Inflammatory macrophage (primary cell): ENCODE results near the gene RHPN2.
"Not testable (repeated sequence)": the region's sequence is repeated elsewhere in the genome, so short reads cannot be mapped to it uniquely, and the experiment has no call there.

Experiments
- DNase-seq, 2 donors: peaks; one replicate each; pipeline ENCODE4 v3.0.0-alpha.2; 2020 to 2022

Gene RHPN2

GRCh38 chr19:33026602-33027001, 38.1 kb downstream of the RHPN2 start:
- DNase-seq, result not testable (repeated sequence)

- DNase-seq, result not testable (repeated sequence)
These were observed 39.0 kb downstream of the RHPN2 start for GRCh38 chr19:33025468-33026238.

GRCh38 chr19:33024398-33024797, 40.3 kb downstream of the RHPN2 start:
- no peak for DNase-seq

- no peak for DNase-seq
These were observed 42.1 kb downstream of the RHPN2 start for GRCh38 chr19:33022472-33023116.

GRCh38 chr19:33010891-33011290, 53.8 kb downstream of the RHPN2 start:
- not testable (repeated sequence) for DNase-seq

- DNase-seq, result no peak
These were observed 56.0 kb downstream of the RHPN2 start for GRCh38 chr19:33008738-33009137.

GRCh38 chr19:33005440-33005839, 59.2 kb downstream of the RHPN2 start:
- DNase-seq, result no peak

- DNase-seq, result not testable (repeated sequence)
These were observed 61.2 kb downstream of the RHPN2 start for GRCh38 chr19:33003424-33004024.

- not testable (repeated sequence) for DNase-seq
These were observed 62.4 kb downstream of the RHPN2 start for GRCh38 chr19:33002126-33002865.

- no peak for DNase-seq
These were observed 63.8 kb downstream of the RHPN2 start for GRCh38 chr19:33000910-33001309.

GRCh38 chr19:33000510-33000909, 64.2 kb downstream of the RHPN2 start:
- DNase-seq, result no peak

GRCh38 chr19:32998722-32999121, 66.0 kb downstream of the RHPN2 start:
- no peak for DNase-seq

GRCh38 chr19:32997716-32998355, 66.9 kb downstream of the RHPN2 start:
- DNase-seq, result no peak

GRCh38 chr19:32997061-32997464, 67.6 kb downstream of the RHPN2 start:
- not testable (repeated sequence) for DNase-seq

GRCh38 chr19:32995966-32996365, 68.7 kb downstream of the RHPN2 start:
- not testable (repeated sequence) for DNase-seq

- no peak for DNase-seq
These were observed 76.0 kb downstream of the RHPN2 start for GRCh38 chr19:32988724-32989123.

GRCh38 chr19:32988254-32988653, 76.4 kb downstream of the RHPN2 start:
- not testable (repeated sequence) for DNase-seq

GRCh38 chr19:32982488-32982887, 82.2 kb downstream of the RHPN2 start:
- DNase-seq, result not testable (repeated sequence)

GRCh38 chr19:32979807-32980206, 84.9 kb downstream of the RHPN2 start:
- DNase-seq, result not testable (repeated sequence)

- not testable (repeated sequence) for DNase-seq
These were observed 86.9 kb downstream of the RHPN2 start for GRCh38 chr19:32977813-32978212.

GRCh38 chr19:32977280-32977679, 87.4 kb downstream of the RHPN2 start:
- peak in 1 of 2 donors; percentile 9 for DNase-seq

- DNase-seq, result peak; percentile 65 to 73
These were observed 88.4 kb downstream of the RHPN2 start for GRCh38 chr19:32976223-32976805.
